Naive B cell (primary cell): Measurements from ENCODE around the gene SNX17. TPM values are rescaled to one million over a fixed set of nuclear protein-coding genes. Genes with fewer than 3 reads are reported as not detected.
"Not testable (repeated sequence)": the region's sequence is repeated elsewhere in the genome, so short reads cannot be mapped to it uniquely, and the experiment has no call there.

Experiments
- ATAC-seq, 2 donors: fragments of 150-1000 bp; cut with Tn5 transposase; 2 replicates each; pipeline ENCODE4 v1.10.0; 2021; ENCODE audit warnings: low read depth in 2 of 2, mild to moderate bottlenecking in 2 of 2, moderate library complexity in 2 of 2
- DNase-seq: peaks from one replicate; pipeline ENCODE4 v3.0.0; 2022
- H3K27ac Mint-ChIP-seq, 6 donors: one replicate each; pipeline ENCODE4 v1.8.0; 2020 to 2022; ENCODE audit warnings: mild to moderate bottlenecking in 6 of 6, mixed read lengths in 6 of 6, moderate library complexity in 5 of 6, inconsistent platforms in 2 of 6
- H3K27me3 Mint-ChIP-seq, 3 donors: one replicate each; pipeline ENCODE4 v1.8.0; 2021 to 2022; ENCODE audit warnings: mixed read lengths in 3 of 3, mild to moderate bottlenecking in 1 of 3
- H3K36me3 Mint-ChIP-seq, 2 donors: one replicate each; pipeline ENCODE4 v1.8.0; 2020 to 2022; ENCODE audit warnings: mixed read lengths in 2 of 2, inconsistent platforms in 1 of 2, mild to moderate bottlenecking in 1 of 2
- H3K4me1 Mint-ChIP-seq, 3 donors: one replicate each; pipeline ENCODE4 v1.8.0; 2020 to 2022; ENCODE audit warnings: mixed read lengths in 3 of 3, inconsistent platforms in 1 of 3, mild to moderate bottlenecking in 1 of 3, moderate library complexity in 1 of 3
- H3K4me3 Mint-ChIP-seq, 8 donors: one replicate each; pipeline ENCODE4 v1.8.0; 2020 to 2022; ENCODE audit warnings: mild to moderate bottlenecking in 8 of 8, mixed read lengths in 8 of 8, moderate library complexity in 8 of 8, inconsistent platforms in 2 of 8
- H3K9me3 Mint-ChIP-seq, 7 donors: one replicate each; pipeline ENCODE4 v1.8.0; 2020 to 2022; ENCODE audit warnings: mixed read lengths in 7 of 7, mild to moderate bottlenecking in 5 of 7, inconsistent platforms in 2 of 7, moderate library complexity in 1 of 7
- polyA plus RNA-seq, 6 donors: library from polyadenylated mRNA; unstranded; fragments of 300-500 nt; fragmentation: Illumina TruSeq; gene quantifications; one replicate each; pipeline ENCODE4 v1.2.3, GENCODE V29; 2021; ENCODE audit warnings: low read depth in 6 of 6

SNX17 gene
- polyA plus RNA-seq, 6 donors from 2014 or later, result 216 to 307 (median 256) TPM

GRCh38 chr2:27422958-27423357, 52.5 kb downstream of the SNX17 start:
- H3K4me3 Mint-ChIP-seq, result no peak overlapping the region
- ATAC-seq (no peak), DNase-seq (no peak)
- no peaks in the 10 kb centered on the region for H3K36me3 Mint-ChIP-seq
- H3K27me3 Mint-ChIP-seq, result no peaks in the 10 kb centered on the region
- H3K9me3 Mint-ChIP-seq, result no peaks in the 10 kb centered on the region
- H3K27ac Mint-ChIP-seq, result no peak overlapping the region
- H3K4me1 Mint-ChIP-seq, result peaks cover 5 to 7% (median 6%) of the 10 kb centered on the region in 3 donors

GRCh38 chr2:27425039-27425438, 54.6 kb downstream of the SNX17 start:
- H3K27ac Mint-ChIP-seq, H3K4me3 Mint-ChIP-seq, H3K27me3 Mint-ChIP-seq, DNase-seq, H3K9me3 Mint-ChIP-seq, H3K36me3 Mint-ChIP-seq, ATAC-seq: not testable (repeated sequence)
- H3K4me1 Mint-ChIP-seq, result peaks cover 15 to 21% (median 16%) of the 10 kb centered on the region in 3 donors

Other genes starting within 250 kb of the SNX17 start
- 1 to 10 TPM in 2 of 6 donors, not detected in 4; 1.2 to 1.3 TPM for gene ABHD1, start 246.8 kb upstream of the SNX17 start, polyA plus RNA-seq
- 100 to 1,000 TPM in 1 of 6 donors, 10 to 100 TPM in 5; 51.0 to 101 (median 56.2) TPM for gene PREB, start 236.0 kb upstream of the SNX17 start, polyA plus RNA-seq
- gene PRR30, start 231.2 kb upstream of the SNX17 start, polyA plus RNA-seq, result not detected
- gene TCF23, start 221.6 kb upstream of the SNX17 start, polyA plus RNA-seq, result not detected
- 100 to 1,000 TPM; 296 to 424 (median 357) TPM for gene ATRAID, start 158.6 kb upstream of the SNX17 start, polyA plus RNA-seq
- gene SLC5A6, start 158.3 kb upstream of the SNX17 start, polyA plus RNA-seq, result 10 to 100 TPM; 15.4 to 55.3 (median 22.4) TPM
- gene CAD, start 153.2 kb upstream of the SNX17 start, polyA plus RNA-seq, result 10 to 100 TPM in 5 of 6 donors, 1 to 10 TPM in 1; 5.4 to 20.7 (median 14.0) TPM
- under 1 TPM in 2 of 6 donors, not detected in 4; 0.06 to 0.16 TPM for gene SLC30A3, start 107.6 kb upstream of the SNX17 start, polyA plus RNA-seq
- not detected for gene DNAJC5G, start 95.2 kb upstream of the SNX17 start, polyA plus RNA-seq
- not detected for gene TRIM54, start 88.2 kb upstream of the SNX17 start, polyA plus RNA-seq
- gene UCN, start 62.2 kb upstream of the SNX17 start, polyA plus RNA-seq, result 1 to 10 TPM in 1 of 6 donors, under 1 TPM in 3, not detected in 2; 0.55 to 1.4 (median 0.91) TPM
- 100 to 1,000 TPM; 133 to 234 (median 151) TPM for gene MPV17, start 47.5 kb upstream of the SNX17 start, polyA plus RNA-seq
- 10 to 100 TPM; 31.8 to 50.6 (median 39.9) TPM for gene GTF3C2, start 13.9 kb upstream of the SNX17 start, polyA plus RNA-seq
- 10 to 100 TPM; 16.3 to 38.9 (median 30.3) TPM for gene EIF2B4, start 278 bp upstream of the SNX17 start, polyA plus RNA-seq
- gene ZNF513, start 10.1 kb downstream of the SNX17 start, polyA plus RNA-seq, result 1 to 10 TPM in 5 of 6 donors, not detected in 1; 2.2 to 6.5 (median 3.7) TPM
- gene PPM1G, start 39.0 kb downstream of the SNX17 start, polyA plus RNA-seq, result 100 to 1,000 TPM in 1 of 6 donors, 10 to 100 TPM in 5; 67.1 to 105 (median 73.2) TPM
- 10 to 100 TPM; 45.3 to 76.5 (median 59.4) TPM for gene NRBP1, start 58.0 kb downstream of the SNX17 start, polyA plus RNA-seq
- 1 to 10 TPM in 4 of 6 donors, under 1 TPM in 1, not detected in 1; 1.00 to 8.3 (median 3.9) TPM for gene KRTCAP3, start 71.8 kb downstream of the SNX17 start, polyA plus RNA-seq
- 1 to 10 TPM in 5 of 6 donors, under 1 TPM in 1; 0.47 to 7.5 (median 3.2) TPM for gene IFT172, start 119.1 kb downstream of the SNX17 start, polyA plus RNA-seq
- under 1 TPM in 3 of 6 donors, not detected in 3; 0.17 to 0.65 (median 0.33) TPM for gene FNDC4, start 124.6 kb downstream of the SNX17 start, polyA plus RNA-seq
- not detected for gene GCKR, start 126.2 kb downstream of the SNX17 start, polyA plus RNA-seq
- 10 to 100 TPM; 28.0 to 42.1 (median 36.0) TPM for gene ZNF512, start 212.4 kb downstream of the SNX17 start, polyA plus RNA-seq